ENCODE measurements around the gene CDKAL1. TPM values are rescaled to one million over a fixed set of nuclear protein-coding genes. Genes with fewer than 3 reads are reported as not detected.

CDKAL1 gene
- total RNA-seq, 3 donors from 2014 or later, result 13.0 to 27.2 (median 18.0) TPM

DNA sequence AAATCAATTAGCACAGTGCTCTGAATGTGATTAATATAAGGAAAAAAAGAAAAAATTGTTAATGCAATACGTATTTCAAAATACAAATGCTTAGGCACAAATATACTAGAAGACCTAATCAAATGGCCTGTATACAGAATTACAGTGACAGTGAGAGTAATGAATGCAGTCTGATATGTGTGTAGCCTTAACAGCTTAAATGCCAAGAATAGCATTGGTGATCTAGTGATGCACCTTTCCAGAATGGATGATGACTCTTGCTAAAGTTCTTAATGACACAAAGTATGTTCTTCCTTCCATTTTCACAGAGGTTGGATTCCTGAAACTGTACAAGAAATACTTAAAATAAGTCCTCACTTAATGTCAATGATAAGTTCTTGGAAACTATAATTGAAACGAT, 131.0 kb downstream of the CDKAL1 start:
- Histone ChIP-seq H3K27me3 (no peaks in the 10 kb centered on the region), H3K4me1 (peaks cover 0 to 7% of the 10 kb centered on the region in 2 donors), H3K27ac (no peak overlapping the region), H3K36me3 (no peaks in the 10 kb centered on the region), H3K4me3 (no peak overlapping the region), H3K9me3 (no peaks in the 10 kb centered on the region)
- no peak for DNase-seq (ENCODE audit: low spot score in 2 of 2)
- intact Hi-C loops (cut with DNase I; ENCODE audit: low total_unique reads), result no loop called here
- TF ChIP-seq POLR2AphosphoS5 (IDR thresholded peaks at IDR 0.05) (no peak), POLR2A (IDR thresholded peaks at IDR 0.05) (no peak)
- TF ChIP-seq, protein P1, sequence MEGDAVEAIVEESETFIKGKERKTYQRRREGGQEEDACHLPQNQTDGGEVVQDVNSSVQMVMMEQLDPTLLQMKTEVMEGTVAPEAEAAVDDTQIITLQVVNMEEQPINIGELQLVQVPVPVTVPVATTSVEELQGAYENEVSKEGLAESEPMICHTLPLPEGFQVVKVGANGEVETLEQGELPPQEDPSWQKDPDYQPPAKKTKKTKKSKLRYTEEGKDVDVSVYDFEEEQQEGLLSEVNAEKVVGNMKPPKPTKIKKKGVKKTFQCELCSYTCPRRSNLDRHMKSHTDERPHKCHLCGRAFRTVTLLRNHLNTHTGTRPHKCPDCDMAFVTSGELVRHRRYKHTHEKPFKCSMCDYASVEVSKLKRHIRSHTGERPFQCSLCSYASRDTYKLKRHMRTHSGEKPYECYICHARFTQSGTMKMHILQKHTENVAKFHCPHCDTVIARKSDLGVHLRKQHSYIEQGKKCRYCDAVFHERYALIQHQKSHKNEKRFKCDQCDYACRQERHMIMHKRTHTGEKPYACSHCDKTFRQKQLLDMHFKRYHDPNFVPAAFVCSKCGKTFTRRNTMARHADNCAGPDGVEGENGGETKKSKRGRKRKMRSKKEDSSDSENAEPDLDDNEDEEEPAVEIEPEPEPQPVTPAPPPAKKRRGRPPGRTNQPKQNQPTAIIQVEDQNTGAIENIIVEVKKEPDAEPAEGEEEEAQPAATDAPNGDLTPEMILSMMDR (IDR thresholded peaks at IDR 0.05), result no peak

DNA sequence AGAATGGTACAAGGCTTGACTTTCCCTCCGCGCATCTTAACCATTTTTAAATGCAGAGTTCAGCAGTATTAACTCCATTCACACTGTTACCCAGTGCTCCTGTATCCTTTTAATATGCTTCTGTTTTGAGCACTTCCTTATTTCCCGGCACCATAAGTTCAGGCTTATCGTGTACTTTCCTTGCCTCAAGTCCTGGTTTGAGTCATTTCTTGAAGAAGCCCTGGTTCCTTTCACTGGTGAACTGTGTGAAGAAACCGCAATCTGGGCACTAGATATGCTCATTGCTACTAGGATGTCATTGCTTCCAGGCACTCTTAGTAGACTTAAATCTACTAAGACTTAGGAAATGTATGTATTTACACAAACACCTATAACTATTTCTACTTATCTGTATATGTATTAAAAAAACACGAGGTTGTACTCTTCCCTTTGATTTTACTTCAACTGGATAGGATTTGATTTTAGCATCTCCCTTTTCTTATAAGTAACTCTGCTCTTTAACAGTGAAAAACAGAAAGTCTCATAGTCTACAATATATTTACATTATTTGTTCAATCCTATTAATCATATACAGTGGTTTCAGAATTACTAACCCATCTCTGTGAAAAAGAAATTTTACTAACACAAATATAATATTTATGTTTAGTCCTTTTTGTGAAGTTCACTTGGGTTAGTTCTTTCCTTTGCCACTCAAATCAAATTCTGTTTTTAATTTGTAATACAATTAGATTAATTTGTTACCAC, 135.5 kb downstream of the CDKAL1 start:
- no peak overlapping the region for H3K27ac ChIP-seq
- intact Hi-C loops (cut with DNase I; ENCODE audit: low total_unique reads), result no loop called here
- H3K27me3 ChIP-seq, result no peaks in the 10 kb centered on the region
- H3K4me1 ChIP-seq, result no peaks in the 10 kb centered on the region
- TF ChIP-seq POLR2A (IDR thresholded peaks at IDR 0.05), result no peak
- no peak overlapping the region for H3K4me3 ChIP-seq
- H3K9me3 ChIP-seq, result no peaks in the 10 kb centered on the region
- DNase-seq (ENCODE audit: low spot score in 2 of 2), result no peak
- H3K36me3 ChIP-seq, result no peaks in the 10 kb centered on the region

DNA sequence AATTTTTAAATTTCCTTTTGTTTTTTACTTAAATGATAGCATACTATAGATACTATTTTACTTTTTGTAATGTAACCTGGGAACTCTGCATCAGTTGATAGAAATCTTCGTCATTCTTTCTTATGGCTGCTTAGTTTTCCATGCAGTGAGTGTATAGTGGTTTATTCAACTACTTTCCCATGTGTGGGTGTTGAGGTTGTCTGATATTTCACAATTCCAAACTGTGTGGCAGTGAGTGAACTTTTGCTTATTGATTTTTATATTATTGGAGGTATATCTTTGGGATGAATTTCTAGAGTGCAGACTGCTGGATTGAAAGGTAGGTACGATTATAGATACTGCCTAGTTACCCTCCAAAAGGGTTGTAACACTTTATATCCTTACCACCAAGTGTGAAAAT, 136.5 kb downstream of the CDKAL1 start:
- Histone ChIP-seq H3K27ac (no peak overlapping the region), H3K36me3 (no peaks in the 10 kb centered on the region), H3K9me3 (no peaks in the 10 kb centered on the region), H3K4me1 (no peaks in the 10 kb centered on the region), H3K27me3 (no peaks in the 10 kb centered on the region), H3K4me3 (no peak overlapping the region)
- TF ChIP-seq POLR2AphosphoS5 (IDR thresholded peaks at IDR 0.05), result no peak
- no peak for TF ChIP-seq POLR2A (IDR thresholded peaks at IDR 0.05)
- TF ChIP-seq, protein P1 (IDR thresholded peaks at IDR 0.05), result no peak
- DNase-seq (ENCODE audit: low spot score in 2 of 2), result no peak
- intact Hi-C loops (cut with DNase I; ENCODE audit: low total_unique reads), result no loop called here

DNA sequence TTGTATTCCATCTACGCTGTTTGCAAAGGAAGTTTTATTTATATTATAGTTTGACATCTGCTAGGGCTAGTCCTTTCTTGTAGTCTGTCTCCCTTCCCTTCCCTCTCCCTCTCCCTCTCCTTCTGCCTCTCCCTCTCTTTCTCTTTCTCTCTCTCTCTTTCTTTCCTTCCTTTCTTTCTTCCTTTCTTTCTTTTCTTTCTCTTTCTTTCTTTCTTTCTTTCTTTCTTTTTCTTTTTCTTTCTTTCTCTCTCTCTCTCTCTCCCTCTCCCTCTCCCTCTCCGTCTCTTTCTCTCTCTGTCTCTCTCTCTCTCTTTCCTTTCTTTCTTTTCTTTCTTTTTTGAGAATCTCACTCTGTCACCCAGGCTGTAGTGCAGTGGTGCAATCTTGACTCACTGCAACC, 137.8 kb downstream of the CDKAL1 start:
- Histone ChIP-seq H3K27ac (no peak overlapping the region), H3K27me3 (no peaks in the 10 kb centered on the region), H3K4me1 (no peaks in the 10 kb centered on the region), H3K36me3 (no peaks in the 10 kb centered on the region), H3K9me3 (no peaks in the 10 kb centered on the region), H3K4me3 (no peak overlapping the region)
- intact Hi-C loops (cut with DNase I; ENCODE audit: low total_unique reads), result no loop called here
- TF ChIP-seq POLR2AphosphoS5 (IDR thresholded peaks at IDR 0.05) (no peak), POLR2A (IDR thresholded peaks at IDR 0.05) (no peak)
- TF ChIP-seq, protein P1 (IDR thresholded peaks at IDR 0.05), result no peak
- DNase-seq (ENCODE audit: low spot score in 2 of 2), result no peak

GRCh38 chr6:20673458-20673857, 139.2 kb downstream of the CDKAL1 start:
- TF ChIP-seq POLR2AphosphoS5 (IDR thresholded peaks at IDR 0.05) (no peak), POLR2A (IDR thresholded peaks at IDR 0.05) (no peak)
- TF ChIP-seq, protein P1 (IDR thresholded peaks at IDR 0.05), result no peak
- no peak for DNase-seq (ENCODE audit: low spot score in 2 of 2)
- Histone ChIP-seq H3K27ac (no peak overlapping the region), H3K27me3 (no peaks in the 10 kb centered on the region), H3K36me3 (no peaks in the 10 kb centered on the region), H3K4me3 (no peak overlapping the region), H3K9me3 (no peaks in the 10 kb centered on the region), H3K4me1 (no peaks in the 10 kb centered on the region)
- intact Hi-C loops (cut with DNase I; ENCODE audit: low total_unique reads), result no loop called here
